ENCODE results near the gene PDIA6. TPM values are rescaled to one million over a fixed set of nuclear protein-coding genes. Genes with fewer than 3 reads are reported as not detected.
A peak's percentile ranks its signal among the peaks of the same experiment; 100 is the strongest.

The PDIA6 gene
- total RNA-seq, 3 donors from 2014 or later: 121 to 168 (median 126) TPM

GRCh38 chr2:10757814-10758286 is 54.7 kb downstream of the PDIA6 start:
- ATAC-seq (peak; percentile 31), DNase-seq (peak in 1 of 3 donors; percentile 11)
- Histone ChIP-seq H3K4me3 (no peak overlapping the region), H3K9me3 (no peaks in the 10 kb centered on the region), H3K36me3 (ENCODE audit: low read depth) (no peaks in the 10 kb centered on the region), H3K4me1 (ENCODE audit: low read depth) (peaks cover 11% of the 10 kb centered on the region)
- intact Hi-C loops (cut with DNase I, micrococcal nuclease): no loop called here
- no peak for TF ChIP-seq CTCF (IDR thresholded peaks at IDR 0.05)

- ATAC-seq: no peak
Measured at GRCh38 chr2:10755621-10756020, 57.0 kb downstream of the PDIA6 start.

GRCh38 chr2:10753876-10754275 is 58.7 kb downstream of the PDIA6 start:
- Histone ChIP-seq H3K9me3 (no peaks in the 10 kb centered on the region), H3K4me3 (no peak overlapping the region), H3K4me1 (ENCODE audit: low read depth) (peaks cover 7% of the 10 kb centered on the region), H3K36me3 (ENCODE audit: low read depth) (no peaks in the 10 kb centered on the region)
- ATAC-seq (no peak), DNase-seq (no peak)
- intact Hi-C loops (cut with DNase I, micrococcal nuclease): no loop called here
- TF ChIP-seq CTCF (IDR thresholded peaks at IDR 0.05): no peak

More at GRCh38 chr2:10755621-10756020, 57.0 kb downstream of the PDIA6 start:
- no peak for TF ChIP-seq CTCF (IDR thresholded peaks at IDR 0.05)
- no peak for DNase-seq
- intact Hi-C loops (cut with DNase I, micrococcal nuclease): no loop called here
- H3K9me3 ChIP-seq: no peaks in the 10 kb centered on the region
- no peak overlapping the region for H3K4me3 ChIP-seq
- H3K4me1 ChIP-seq (ENCODE audit: low read depth): peaks cover 16% of the 10 kb centered on the region
- H3K36me3 ChIP-seq (ENCODE audit: low read depth): no peaks in the 10 kb centered on the region

- TF ChIP-seq CTCF (IDR thresholded peaks at IDR 0.05): no peak
- no peak for DNase-seq
- intact Hi-C loops (cut with DNase I, micrococcal nuclease): no loop called here
- Histone ChIP-seq H3K4me3 (no peak overlapping the region), H3K36me3 (ENCODE audit: low read depth) (no peaks in the 10 kb centered on the region), H3K9me3 (no peaks in the 10 kb centered on the region), H3K4me1 (ENCODE audit: low read depth) (peaks cover 7% of the 10 kb centered on the region)
- no peak for ATAC-seq
Measured at GRCh38 chr2:10753156-10753555, 59.4 kb downstream of the PDIA6 start.

GRCh38 chr2:10752236-10752635 is 60.3 kb downstream of the PDIA6 start:
- no peak for TF ChIP-seq CTCF (IDR thresholded peaks at IDR 0.05)

GRCh38 chr2:10750610-10751009 is 62.0 kb downstream of the PDIA6 start:
- Histone ChIP-seq H3K4me1 (ENCODE audit: low read depth) (peaks cover 8% of the 10 kb centered on the region), H3K36me3 (ENCODE audit: low read depth) (no peaks in the 10 kb centered on the region), H3K4me3 (no peak overlapping the region), H3K9me3 (no peaks in the 10 kb centered on the region)
- intact Hi-C loops (cut with DNase I, micrococcal nuclease): no loop called here
- ATAC-seq (no peak), DNase-seq (no peak)
- TF ChIP-seq CTCF (IDR thresholded peaks at IDR 0.05): no peak

More at GRCh38 chr2:10752236-10752635, 60.3 kb downstream of the PDIA6 start:
- H3K4me3 ChIP-seq: no peak overlapping the region
- no peaks in the 10 kb centered on the region for H3K9me3 ChIP-seq
- peaks cover 7% of the 10 kb centered on the region for H3K4me1 ChIP-seq (ENCODE audit: low read depth)
- DNase-seq (peak in 2 of 3 donors; percentile 71 to 72), ATAC-seq (peak; percentile 90)
- no peaks in the 10 kb centered on the region for H3K36me3 ChIP-seq (ENCODE audit: low read depth)
- intact Hi-C loops (cut with DNase I, micrococcal nuclease): no loop called here

Data from mucosa of descending colon (tissue), 3 donors.